GM23248 (cell line): ENCODE measurements around the gene THADA. TPM values are rescaled to one million over a fixed set of nuclear protein-coding genes. Genes with fewer than 3 reads are reported as not detected.

Experiments used
- DNase-seq: peaks from one replicate; pipeline ENCODE4 v3.0.0-alpha.2; 2015
- H2AFZ ChIP-seq: fragments of 200-600 bp; sonication (generic); 2 replicates; pipeline ENCODE4 v1.6.1; 2016; ENCODE audit warnings: antibody characterized with exemption
- H3F3A ChIP-seq: fragments of 200-600 bp; sonication (generic); 2 replicates; pipeline ENCODE4 v1.6.1; 2016; ENCODE audit warnings: mild to moderate bottlenecking, antibody characterized with exemption, mixed run types; ENCODE audit not compliant: insufficient read depth
- H3K27ac ChIP-seq: fragments of 200-600 bp; sonication (generic); 2 replicates; pipeline ENCODE4 v1.5.1; 2016; ENCODE audit warnings: mild to moderate bottlenecking
- H3K27me3 ChIP-seq: fragments of 200-600 bp; sonication (generic); replicated peaks from 2 replicates; pipeline ENCODE4 v1.6.1; 2016; ENCODE audit warnings: mild to moderate bottlenecking; ENCODE audit not compliant: insufficient read depth
- H3K36me3 ChIP-seq: fragments of 200-600 bp; sonication (generic); 2 replicates; pipeline ENCODE4 v1.6.1; 2016; ENCODE audit warnings: low read depth, mild to moderate bottlenecking
- H3K4me1 ChIP-seq: fragments of 200-600 bp; sonication (generic); 2 replicates; pipeline ENCODE4 v1.6.1; 2016; ENCODE audit warnings: mild to moderate bottlenecking; ENCODE audit not compliant: insufficient read depth
- H3K4me2 ChIP-seq: fragments of 200-600 bp; sonication (generic); one replicate; pipeline ENCODE4 v1.6.1; 2016; ENCODE audit warnings: mild to moderate bottlenecking; ENCODE audit not compliant: unreplicated experiment
- H3K4me3 ChIP-seq: fragments of 200-600 bp; sonication (generic); 2 replicates; pipeline ENCODE4 v1.5.1; 2016; ENCODE audit warnings: mild to moderate bottlenecking
- H3K79me2 ChIP-seq: fragments of 200-600 bp; sonication (generic); 2 replicates; pipeline ENCODE4 v1.6.1; 2016; ENCODE audit warnings: mild to moderate bottlenecking; ENCODE audit not compliant: insufficient read depth
- H3K9ac ChIP-seq: fragments of 200-600 bp; sonication (generic); 2 replicates; pipeline ENCODE4 v1.6.1; 2016; ENCODE audit warnings: mild to moderate bottlenecking
- H3K9me2 ChIP-seq: fragments of 200-600 bp; sonication (generic); 2 replicates; pipeline ENCODE4 v1.6.1; 2016; ENCODE audit warnings: mixed run types, mild to moderate bottlenecking, moderate library complexity; ENCODE audit not compliant: insufficient read depth
- H3K9me3 ChIP-seq: fragments of 200-600 bp; sonication (generic); one replicate; pipeline ENCODE4 v1.6.1; 2017; ENCODE audit warnings: low read depth
- H4K20me1 ChIP-seq: fragments of 200-600 bp; sonication (generic); 2 replicates; pipeline ENCODE4 v1.6.0; 2016; ENCODE audit not compliant: insufficient read depth
- EZH2 ChIP-seq: fragments of 200-600 bp; sonication (generic); IDR thresholded peaks from 2 replicates; pipeline ENCODE4 v1.6.1; 2018; ENCODE audit warnings: antibody characterized with exemption, mild to moderate bottlenecking; ENCODE audit not compliant: insufficient read depth, poor library complexity, severe bottlenecking
- EZH2phosphoT487 ChIP-seq: fragments of 200-600 bp; sonication (generic); IDR thresholded peaks from 2 replicates; pipeline ENCODE4 v1.6.1; 2018; ENCODE audit warnings: antibody characterized with exemption, moderate library complexity, mild to moderate bottlenecking, low read depth; ENCODE audit not compliant: insufficient read depth
- whole genome bisulfite sequencing, 2 experiments: methylation state at CpG; one replicate each; pipeline ENCODE4 v1.1.6; 2015 to 2017; ENCODE audit warnings: low lambda C conversion rate in 2 of 2, low coverage in 1 of 2; ENCODE audit errors: missing lambda C conversion rate in 2 of 2; 5-methylcytosine and 5-hydroxymethylcytosine counted together
- in situ Hi-C: fragments of 300-500 bp; cut with MboI; formaldehyde crosslinking; loops from 2 replicates; pipeline ENCODE4 v1.15.0; 2020
- polyA plus RNA-seq: library from polyadenylated mRNA; unstranded; fragments of >200 nt; fragmentation: Nextera tagmentation; extraction: Ambion mirVana; gene quantifications from 2 replicates; pipeline ENCODE4 v1.2.1, GENCODE V29; 2016
- total RNA-seq: library from RNA; depleted of rRNA; stranded (reverse); fragments of >200 nt; shearing (Covaris generic); gene quantifications from 2 replicates; pipeline ENCODE4 v1.2.3, GENCODE V29; 2014

The THADA gene
- total and polyA plus RNA-seq, 2 experiments from 2014 or later, result 14.1 to 15.8 TPM

DNA sequence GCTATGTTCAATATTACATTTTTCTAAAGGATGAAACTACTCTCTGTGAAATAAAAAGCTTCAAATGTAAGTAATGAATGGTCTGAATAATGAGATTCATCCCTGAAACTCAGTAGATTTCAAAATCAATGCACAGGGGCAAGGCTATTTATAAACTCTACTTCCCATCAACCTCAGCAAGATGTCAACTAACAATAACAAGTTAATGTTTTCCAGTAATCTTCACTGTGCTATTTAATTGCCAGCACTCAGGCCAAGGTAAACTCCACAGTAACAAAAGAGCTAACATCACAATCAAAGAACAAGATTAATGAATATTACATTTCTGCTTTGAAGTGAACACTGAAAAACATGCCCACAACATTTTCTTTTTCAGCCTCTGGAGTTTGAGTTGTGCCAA, 225.1 kb downstream of the THADA start:
- Histone ChIP-seq H3K27me3 (no peaks in the 10 kb centered on the region), H2AFZ (no peak overlapping the region), H3K79me2 (no peaks in the 10 kb centered on the region), H3K4me2 (no peak overlapping the region), H3K9me2 (no peaks in the 10 kb centered on the region), H3K4me1 (no peaks in the 10 kb centered on the region), H4K20me1 (no peaks in the 10 kb centered on the region), H3K9ac (no peak overlapping the region), H3K36me3 (no peaks in the 10 kb centered on the region), H3K9me3 (no peaks in the 10 kb centered on the region), H3K27ac (no peak overlapping the region), H3F3A (no peaks in the 10 kb centered on the region), H3K4me3 (no peak overlapping the region)
- no peak for TF ChIP-seq EZH2
- TF ChIP-seq EZH2phosphoT487, result no peak
- in situ Hi-C loops, result no loop called here
- DNase-seq, result no peak

DNA sequence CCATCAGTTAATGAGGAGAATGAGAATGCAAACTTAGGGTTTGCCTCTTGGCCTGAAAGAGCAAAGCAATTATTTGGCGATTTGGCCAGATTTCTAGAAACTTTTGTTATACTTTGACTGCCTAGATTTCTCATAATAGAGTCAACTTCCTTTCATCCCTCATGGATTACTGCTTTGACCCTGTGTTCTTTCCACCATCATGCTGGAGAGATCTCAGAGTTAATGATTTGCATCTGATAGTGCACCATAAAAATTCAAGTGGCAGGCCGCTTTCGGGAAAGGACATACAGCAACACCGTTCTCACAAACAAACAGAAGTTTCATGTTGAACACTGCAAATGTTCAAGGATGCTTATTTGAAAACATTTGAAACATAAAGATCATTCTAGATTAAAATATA, 225.7 kb downstream of the THADA start:
- Histone ChIP-seq H3K9ac (no peak overlapping the region), H3K4me1 (no peaks in the 10 kb centered on the region), H3K27me3 (no peaks in the 10 kb centered on the region), H3K9me3 (no peaks in the 10 kb centered on the region), H3K36me3 (no peaks in the 10 kb centered on the region), H3K9me2 (no peaks in the 10 kb centered on the region), H3K4me3 (no peak overlapping the region), H3K4me2 (no peak overlapping the region), H4K20me1 (no peaks in the 10 kb centered on the region), H3F3A (no peaks in the 10 kb centered on the region), H3K79me2 (no peaks in the 10 kb centered on the region), H3K27ac (no peak overlapping the region), H2AFZ (no peak overlapping the region)
- in situ Hi-C loops, result no loop called here
- WGBS, 2 experiments, result 87 to 93% methylated on average over 4 of the region's 4 CpGs
- TF ChIP-seq EZH2phosphoT487 (no peak), EZH2 (no peak)
- DNase-seq, result no peak

DNA sequence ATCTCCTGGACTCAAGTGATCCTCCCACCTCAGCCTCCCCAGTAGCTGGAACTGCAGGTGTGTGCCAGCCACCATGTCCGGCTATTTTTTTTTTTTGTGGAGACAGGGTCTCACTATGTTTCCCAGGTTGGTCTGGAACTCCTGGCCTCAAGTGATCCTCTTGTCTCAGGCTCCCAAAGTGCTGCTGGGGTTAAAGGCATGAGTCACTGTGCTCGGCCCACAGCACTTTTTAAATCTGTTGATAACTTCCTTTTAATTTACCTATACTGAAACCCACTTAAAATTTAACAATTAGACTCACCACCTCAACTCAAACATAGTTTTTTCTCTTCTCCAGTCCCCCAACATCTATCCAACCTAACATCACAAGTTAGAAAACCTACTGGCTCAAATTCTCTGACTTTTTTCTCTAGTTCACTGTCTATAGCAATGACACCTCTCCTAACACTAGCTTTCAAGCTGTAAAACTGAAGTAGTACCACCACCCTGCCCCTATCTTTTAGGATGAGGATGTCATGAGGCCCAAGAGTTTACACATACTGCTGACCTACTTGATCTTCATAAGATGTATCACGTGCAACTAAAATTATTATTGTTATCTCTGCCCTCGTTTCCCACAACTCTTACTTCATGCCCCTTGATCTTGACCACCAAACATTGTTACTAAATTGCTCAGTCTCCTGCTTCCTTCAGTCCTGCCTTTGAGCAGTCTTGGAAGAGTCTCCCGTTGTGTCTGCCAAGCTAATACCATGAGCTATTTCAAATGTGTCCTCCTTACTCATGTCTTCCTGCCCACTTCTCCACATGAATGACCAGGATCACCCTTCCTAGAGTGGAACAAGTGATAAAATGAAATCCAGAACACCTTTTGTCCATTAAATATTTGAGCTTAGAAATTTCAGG, 227.1 kb downstream of the THADA start:
- no peaks in the 10 kb centered on the region for H3K9me2 ChIP-seq
- no peak for TF ChIP-seq EZH2phosphoT487
- no peak for TF ChIP-seq EZH2
- no peaks in the 10 kb centered on the region for H3K27me3 ChIP-seq
- H3K4me2 ChIP-seq, result no peak overlapping the region
- H3F3A ChIP-seq, result no peaks in the 10 kb centered on the region
- H3K9ac ChIP-seq, result no peak overlapping the region
- H4K20me1 ChIP-seq, result no peaks in the 10 kb centered on the region
- H3K27ac ChIP-seq, result peak overlapping the region; percentile 7; the same call in 1 of the 2 replicates
- no peak overlapping the region for H3K4me3 ChIP-seq
- in situ Hi-C loops, result no loop called here
- H3K79me2 ChIP-seq, result no peaks in the 10 kb centered on the region
- H2AFZ ChIP-seq, result no peak overlapping the region
- no peaks in the 10 kb centered on the region for H3K4me1 ChIP-seq
- H3K36me3 ChIP-seq, result no peaks in the 10 kb centered on the region
- 64% methylated on average over 5 of the region's 5 CpGs for WGBS, 2 experiments
- peak; percentile 59 for DNase-seq
- no peaks in the 10 kb centered on the region for H3K9me3 ChIP-seq

DNA sequence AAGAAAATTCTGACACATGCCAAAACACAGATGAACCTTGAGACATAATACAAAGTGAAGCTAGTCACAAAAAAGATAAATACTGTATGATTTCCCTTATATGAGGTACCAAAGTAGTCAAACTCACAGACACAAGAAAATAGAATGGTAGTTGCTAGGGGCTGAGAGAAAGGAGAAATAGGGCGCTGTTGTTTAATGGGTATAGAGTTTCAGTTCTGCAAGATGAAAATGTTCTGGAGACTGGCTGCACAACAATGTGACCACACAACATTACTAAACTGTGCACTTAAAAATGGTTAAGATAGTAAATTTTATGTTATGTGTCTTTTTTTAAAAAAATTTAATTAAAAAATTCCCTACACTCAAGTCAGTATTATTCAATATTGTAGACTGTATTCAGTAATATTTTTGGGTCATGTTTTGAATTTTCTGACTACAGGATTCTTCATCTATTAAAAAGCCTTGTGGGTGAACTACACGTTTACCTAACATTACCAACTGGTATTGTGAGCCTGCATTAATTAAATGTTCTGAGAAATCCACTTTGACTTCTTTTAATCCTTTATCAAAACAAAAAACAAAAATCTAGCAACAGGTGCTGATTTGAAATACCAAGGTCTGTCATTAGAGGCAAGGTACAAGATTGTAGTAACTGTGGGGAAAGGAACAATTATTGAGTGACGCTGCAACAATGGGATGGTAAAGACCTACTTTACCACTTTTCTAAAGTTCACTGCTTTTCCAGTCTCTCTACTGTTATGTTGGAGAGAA, 228.6 kb downstream of the THADA start:
- Histone ChIP-seq H3K9me3 (no peaks in the 10 kb centered on the region), H3F3A (no peaks in the 10 kb centered on the region), H3K36me3 (no peaks in the 10 kb centered on the region), H3K9me2 (no peaks in the 10 kb centered on the region), H3K9ac (no peak overlapping the region), H3K27me3 (no peaks in the 10 kb centered on the region), H2AFZ (no peak overlapping the region), H3K4me1 (no peaks in the 10 kb centered on the region), H3K27ac (no peak overlapping the region), H4K20me1 (no peaks in the 10 kb centered on the region), H3K4me3 (no peak overlapping the region), H3K4me2 (no peak overlapping the region), H3K79me2 (no peaks in the 10 kb centered on the region)
- DNase-seq, result no peak
- no peak for TF ChIP-seq EZH2phosphoT487
- no peak for TF ChIP-seq EZH2
- WGBS, 2 experiments, result 92 to 96% methylated on average over 3 of the region's 3 CpGs
- in situ Hi-C loops, result no loop called here
